ENCODE results near the gene PPP5C.

PPP5C gene

DNA sequence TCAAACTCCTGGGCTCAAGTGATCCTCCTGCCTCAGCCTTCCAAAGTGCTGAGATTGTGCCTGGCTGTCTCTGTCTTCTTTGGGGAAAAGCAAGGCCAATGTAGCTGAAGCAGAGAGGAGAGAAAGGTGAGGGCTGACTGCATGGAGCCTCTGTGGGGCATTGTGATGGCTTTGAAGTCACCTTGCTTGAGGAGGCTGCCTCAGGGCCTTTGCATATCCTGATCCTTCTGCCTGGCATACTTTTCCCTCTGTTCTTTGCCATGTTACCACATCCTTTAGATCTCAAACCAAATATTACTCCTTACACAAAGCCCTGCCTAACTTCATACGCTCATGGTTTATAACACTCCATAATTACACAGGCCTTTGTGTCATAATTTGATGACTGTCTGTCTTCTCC is 9.4 kb upstream of the PPP5C start:
- DNase-seq = no peak

DNA sequence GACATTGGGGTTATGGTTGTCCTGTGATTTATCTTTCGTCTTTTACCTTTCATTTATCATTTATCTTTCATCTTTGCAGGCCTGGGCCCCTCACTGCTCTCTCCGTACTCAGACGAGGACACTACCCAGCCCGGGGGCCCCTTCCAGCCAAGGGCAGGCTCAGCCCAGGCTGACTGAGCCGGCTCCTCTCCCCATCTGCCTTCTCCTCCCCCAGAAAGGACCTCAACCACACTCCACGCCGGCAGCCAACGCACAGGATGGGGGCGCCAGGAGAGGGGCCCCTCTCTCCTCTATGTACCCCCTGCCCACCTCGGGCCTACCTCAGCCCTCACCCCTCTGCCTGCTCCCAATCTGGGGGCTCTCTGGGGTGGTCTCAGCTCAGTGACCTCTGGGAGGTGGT is 7.4 kb upstream of the PPP5C start:
- no peak for DNase-seq

DNA sequence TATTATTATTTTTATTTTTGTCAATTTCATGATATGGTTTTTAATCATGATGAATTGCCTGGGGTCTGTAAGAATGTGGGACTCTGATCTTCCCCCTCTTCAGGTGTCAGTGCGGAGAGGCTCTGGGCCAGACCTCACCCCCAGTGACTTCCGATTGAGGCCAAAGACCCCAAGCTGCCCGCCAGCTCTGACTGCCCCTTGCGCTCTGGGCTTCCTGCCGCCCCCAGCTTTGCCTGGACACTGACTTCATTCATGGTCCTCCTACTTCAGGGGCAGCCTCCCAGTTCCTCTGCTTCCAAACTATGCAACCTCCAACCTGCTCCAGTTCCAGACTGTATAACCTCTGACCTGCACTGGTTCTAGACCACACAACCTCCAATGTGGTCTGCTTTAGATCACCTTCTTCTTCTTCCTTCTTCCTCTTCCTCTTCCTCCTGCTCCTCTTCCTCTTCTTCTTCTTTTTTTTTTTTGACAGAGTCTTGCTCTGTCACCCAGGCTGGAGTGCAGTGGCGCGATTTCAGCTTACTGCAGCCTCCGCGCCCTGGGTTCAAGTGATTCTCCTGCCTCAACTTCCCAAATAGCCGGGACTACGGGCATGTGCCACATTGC is 6.7 kb upstream of the PPP5C start:
- no peak for DNase-seq

- DNase-seq = no peak
Observed at GRCh38 chr19:46341937-46342336, 5.0 kb upstream of the PPP5C start.

DNA sequence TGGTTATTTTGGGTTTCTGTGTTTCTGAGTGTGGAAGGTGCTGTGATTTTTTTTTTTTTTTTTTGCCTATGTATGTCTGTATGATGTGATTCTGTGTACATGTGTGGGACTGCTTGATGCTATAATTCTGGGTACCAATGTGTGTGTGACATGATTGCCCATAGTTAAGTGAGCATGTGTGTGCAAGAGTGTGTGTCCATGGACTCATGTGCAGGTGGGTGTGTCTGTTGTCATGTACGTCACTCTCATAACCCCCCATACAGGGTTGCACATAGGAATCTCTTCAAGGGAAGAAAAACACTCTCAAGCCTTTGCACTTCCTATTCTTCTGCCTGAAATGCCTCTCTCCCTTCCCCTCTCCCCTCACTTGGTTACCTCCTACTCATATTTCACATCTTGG is 2.5 kb upstream of the PPP5C start:
- no peak for DNase-seq

DNA sequence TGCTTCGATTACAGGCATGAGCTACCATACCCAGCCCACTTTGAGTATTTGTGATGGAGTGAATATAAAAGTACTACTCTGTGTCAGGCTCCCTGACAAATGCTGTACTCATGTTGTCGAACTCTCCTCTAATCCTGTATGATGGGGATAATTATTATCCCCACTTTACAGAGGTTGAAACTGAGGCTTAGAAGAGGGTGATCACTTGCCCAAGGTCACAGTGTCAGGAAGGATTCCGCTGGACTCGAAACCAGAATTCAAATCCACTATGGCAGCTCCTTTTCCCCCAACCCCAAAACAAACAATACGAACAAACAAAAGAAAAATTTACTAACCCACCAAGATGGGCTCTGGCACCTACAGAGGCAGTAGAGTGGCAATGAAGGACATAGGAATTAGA is 1.7 kb upstream of the PPP5C start:
- no peak for DNase-seq

GRCh38 chr19:46347572-46347883 is 641 bp downstream of the PPP5C start:
- DNase-seq = no peak

DNA sequence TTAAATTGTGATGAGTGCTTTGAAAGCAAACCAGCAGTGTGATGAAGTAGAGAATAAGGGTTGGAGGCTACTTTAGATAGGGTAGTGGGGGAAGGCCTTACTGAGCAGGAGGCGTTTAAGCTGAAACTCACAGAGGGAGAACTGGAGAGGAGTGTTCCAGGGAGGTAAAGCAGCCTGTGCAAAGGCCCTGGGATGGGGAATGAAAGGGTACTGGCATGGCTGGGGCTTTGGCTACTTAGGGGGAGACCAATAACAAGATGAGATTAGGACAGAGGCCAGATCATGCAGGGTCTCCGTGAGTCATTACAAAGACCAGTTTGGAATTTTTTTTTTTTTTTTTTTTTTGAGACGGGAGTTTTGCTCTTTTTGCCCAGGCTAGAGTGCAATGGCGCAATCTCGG is 1.1 kb downstream of the PPP5C start:
- no peak for DNase-seq

DNA sequence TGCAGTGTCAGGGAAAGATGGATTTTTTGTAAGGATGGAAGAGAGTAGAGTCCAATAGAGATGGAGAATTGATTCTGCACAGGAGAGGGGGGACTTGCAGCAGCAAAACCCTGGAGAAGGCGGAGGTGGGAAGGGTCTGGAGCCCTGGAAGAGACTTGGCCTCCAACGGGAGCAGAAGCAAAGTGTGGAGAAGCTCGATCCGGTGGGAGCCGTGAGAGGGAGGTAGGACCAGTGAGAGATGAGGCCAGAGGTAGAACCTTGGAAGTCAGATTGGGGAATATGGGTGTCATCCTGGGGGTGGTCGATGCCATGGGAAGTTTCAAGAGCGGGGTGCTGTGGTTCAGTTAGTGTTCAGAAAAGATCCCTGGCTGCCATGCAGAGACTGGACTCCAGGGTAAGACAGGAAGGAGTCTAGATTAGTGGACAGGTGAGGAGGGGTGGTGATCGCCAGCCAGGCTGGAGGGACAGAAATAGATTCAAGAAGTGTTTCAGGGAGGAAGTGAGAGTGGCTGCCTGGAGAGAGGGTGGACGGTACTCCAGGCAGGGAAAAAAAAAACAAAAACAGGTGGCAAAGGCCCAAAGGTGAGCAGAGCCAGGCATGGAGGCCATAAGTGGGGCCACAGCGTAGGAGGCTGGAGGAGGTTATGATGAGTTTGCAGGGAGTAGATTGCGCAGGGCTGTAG is 2.6 kb downstream of the PPP5C start:
- DNase-seq = no peak

GRCh38 chr19:46350029-46350757 is 3.3 kb downstream of the PPP5C start:
- no peak for DNase-seq

GRCh38 chr19:46350758-46351159 is 3.9 kb downstream of the PPP5C start:
- peak; percentile 40 for DNase-seq

DNA sequence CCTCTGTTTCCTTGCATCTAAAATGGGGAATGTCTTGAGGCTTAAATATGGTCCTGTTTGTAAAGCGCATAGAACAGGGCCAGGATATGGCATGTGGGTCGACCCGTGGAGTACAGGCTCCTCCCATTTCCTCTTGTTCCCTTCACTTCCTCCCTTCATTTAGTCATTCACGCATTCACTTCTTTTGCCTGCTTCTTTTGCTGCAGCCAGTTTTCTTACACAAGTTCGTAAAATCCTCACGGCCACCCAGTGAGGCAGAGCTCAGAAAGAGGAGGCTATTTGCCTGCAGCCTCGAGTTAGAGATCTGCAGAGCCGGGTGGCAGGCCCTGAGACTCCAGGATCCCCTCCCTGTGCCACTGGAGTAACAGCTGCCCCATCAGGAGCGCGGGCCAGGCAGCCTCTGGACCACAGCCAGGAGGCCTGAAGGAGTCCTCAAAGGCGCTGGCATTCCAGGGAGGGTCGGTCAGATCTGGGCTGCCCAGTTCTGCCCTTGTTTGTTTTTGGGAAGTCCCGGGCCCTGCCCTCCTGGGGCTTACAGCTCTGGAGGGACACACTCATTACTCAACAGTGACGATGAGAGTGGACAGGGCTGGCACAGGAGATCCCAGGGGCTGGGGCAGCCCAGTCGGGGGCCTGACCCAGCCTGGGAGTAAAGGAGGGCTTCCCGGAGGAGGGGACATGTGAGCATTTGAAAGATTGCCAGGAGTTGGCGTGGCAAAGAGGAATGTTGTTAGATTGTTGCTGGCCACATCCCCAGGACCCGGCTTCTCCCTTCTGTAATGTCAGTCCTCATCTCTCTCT is 4.6 kb downstream of the PPP5C start:
- no peak for DNase-seq

DNA sequence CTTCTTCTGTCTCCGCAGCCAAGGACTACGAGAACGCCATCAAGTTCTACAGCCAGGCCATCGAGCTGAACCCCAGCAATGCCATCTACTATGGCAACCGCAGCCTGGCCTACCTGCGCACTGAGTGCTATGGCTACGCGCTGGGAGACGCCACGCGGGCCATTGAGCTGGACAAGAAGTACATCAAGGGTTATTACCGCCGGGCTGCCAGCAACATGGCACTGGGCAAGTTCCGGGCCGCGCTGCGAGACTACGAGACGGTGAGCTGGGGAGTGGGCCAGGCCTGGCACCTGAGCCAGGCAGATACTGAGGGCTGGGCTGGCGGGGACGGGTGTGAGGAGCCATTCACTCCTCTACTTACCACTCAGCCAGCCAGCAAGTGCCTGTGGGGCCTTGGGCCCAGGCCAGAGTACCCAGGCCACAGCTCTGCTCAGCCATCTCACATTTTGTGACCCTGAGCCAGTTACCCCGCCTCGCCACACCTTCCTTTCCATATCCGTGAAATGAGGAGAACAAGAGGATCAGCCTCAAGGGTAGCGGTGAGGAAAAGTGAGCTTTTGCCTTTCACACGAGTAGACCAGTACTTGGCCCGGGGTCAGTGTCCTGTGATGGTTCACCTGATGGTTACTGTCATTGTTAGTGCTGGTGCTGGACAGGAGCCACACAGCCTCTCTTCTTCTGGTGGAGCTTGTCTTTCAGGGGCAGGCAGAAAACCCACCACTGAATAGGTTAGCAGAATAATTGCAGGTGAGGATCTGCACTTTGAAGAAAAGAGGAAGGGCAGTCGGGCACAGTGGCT is 7.0 kb downstream of the PPP5C start:
- no peak for DNase-seq

DNA sequence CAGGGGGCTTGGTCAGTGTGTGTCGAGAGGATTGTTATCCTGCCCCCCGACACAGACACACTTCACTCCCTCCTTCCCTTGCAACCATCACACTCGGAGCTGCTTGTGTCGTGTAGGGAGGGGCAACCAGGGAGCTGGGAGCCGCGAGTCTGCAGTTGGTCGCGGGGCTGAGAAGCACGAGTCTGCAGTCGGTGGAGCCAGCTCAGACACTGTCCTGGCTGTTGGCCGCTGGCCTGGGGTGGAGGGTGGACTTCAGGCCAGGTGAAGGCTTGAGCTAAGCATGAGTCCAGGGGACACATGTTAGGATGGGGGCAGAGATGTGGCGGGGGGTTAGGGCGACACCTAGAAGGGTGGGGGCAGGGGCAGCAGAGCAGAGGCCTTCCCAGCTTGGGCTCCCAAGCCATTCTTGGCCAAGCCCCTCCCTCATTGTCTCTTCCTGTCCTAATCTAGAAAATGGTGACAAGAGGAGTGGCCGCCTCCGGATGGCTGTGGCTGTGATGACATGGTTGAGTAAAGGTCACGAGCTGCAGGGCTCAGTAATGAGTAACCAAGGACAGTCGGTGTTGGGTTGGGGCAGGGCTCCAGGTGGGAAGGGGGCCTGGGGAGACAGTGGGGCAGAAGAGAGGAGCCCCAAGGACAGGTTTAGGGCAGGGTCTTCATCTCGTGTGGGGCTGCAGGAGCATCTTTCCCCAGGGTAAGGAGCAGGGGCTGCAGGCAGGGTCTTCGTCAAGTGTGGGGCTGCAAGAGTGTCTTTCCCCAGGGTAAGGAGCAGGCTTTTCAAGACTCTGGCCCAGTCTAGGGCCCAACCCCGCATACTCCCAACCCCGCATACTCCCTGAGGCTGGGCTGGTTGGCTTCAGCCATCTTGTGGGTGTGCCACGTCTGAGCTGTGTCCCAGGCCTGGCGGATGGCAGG is 8.6 kb downstream of the PPP5C start:
- DNase-seq = no peak

GRCh38 chr19:46356149-46357055 is 9.5 kb downstream of the PPP5C start:
- DNase-seq = no peak

DNA sequence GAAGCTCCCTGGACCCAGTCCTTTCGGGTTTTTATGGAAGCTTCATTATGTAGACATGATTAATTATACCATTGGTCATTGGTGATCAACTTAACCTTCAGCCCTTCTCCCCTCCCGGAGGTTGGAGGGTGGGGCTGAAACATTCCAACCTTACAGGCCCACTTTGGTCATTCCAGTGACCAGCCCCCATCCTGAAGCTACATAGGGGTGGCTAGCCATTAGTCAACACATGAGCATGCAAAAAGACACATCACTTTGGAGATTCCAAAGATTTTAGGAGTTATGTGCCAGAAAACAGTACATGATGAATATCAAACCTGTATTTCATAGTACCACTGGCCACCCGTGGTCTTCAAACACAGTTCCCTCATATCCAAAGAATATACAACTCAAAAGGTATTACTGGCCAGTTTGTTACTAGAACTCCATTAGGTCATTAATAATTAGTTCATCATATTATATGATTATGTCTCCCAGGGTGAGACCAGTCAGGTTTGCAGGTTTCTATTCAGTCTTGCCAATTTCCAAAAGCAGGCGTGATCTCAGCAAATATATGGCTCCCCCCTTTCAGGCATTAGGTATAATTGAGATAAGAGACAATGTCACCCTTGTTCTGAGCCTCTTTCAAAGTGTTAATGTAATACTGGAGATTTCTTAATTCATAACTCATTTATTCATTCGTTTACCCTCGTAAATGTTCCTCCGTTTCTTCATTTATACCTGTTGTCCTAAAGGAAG is 11.1 kb downstream of the PPP5C start:
- no peak for DNase-seq

DNA sequence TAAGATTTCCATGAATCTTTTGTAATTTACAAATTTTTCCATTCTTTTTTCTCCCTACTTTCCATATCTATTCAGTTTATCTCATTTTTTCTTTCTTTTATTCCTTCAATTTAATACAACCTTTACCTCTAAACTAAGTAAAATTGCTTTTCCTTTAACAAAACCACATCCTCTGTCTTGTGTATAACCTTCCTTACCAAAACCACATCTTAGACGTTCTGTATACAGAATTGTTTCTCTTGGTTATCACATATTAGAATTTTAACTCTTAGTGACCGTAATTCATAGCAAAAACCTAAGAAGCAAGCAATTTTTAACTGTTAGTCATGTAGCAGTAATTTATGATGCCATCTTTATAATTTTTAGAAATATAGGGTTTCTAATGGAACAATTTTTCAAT is 15.0 kb downstream of the PPP5C start:
- no peak for DNase-seq

DNA sequence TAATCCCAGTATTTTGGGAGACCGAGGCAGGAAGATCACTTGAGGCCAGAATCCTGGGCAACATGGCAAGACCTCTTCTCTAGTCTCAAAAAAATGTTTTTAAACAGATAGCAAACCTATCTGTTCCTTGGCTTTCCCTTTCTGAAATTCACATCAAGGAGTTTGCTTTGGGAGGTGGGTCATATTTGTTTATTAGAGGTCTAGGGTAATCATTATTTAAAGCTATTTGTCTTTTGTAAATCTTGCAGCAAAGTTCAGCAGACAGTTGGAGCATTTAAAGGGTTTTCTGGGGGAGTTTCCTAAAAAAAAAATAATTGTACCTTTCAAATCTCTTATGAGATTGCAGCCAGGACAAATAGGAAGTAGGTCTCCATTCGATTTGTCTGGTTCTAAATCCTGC is 17.5 kb downstream of the PPP5C start:
- no peak for DNase-seq

- DNase-seq = no peak
Observed at GRCh38 chr19:46365561-46365960, 18.7 kb downstream of the PPP5C start.

Data from CD4-positive, alpha-beta T cell treated with Interleukin-15 for 1 hour (primary cell).